D721Med (cell line): ENCODE data around the gene KLHL36.

Source experiments
- DNase-seq: peaks from one replicate; pipeline ENCODE4 v3.0.0; 2011; ENCODE audit warnings: low spot score; ENCODE audit not compliant: insufficient read length
- FAIRE-seq: peaks from 2 replicates; lab custom pipeline; 2011; peaks lifted over from hg19 to GRCh38; lab: Jason Lieb, UNC
- TF ChIP-seq, protein P1 (sequence below): IDR thresholded peaks from 2 replicates; pipeline ENCODE4 v1.5.1; 2012; ENCODE audit warnings: mild to moderate bottlenecking, control low read depth; ENCODE audit not compliant: insufficient read depth; ENCODE audit errors: missing control alignments

Gene KLHL36

GRCh38 chr16:84673203-84673535 is 24.9 kb downstream of the KLHL36 start:
- TF ChIP-seq, protein P1, sequence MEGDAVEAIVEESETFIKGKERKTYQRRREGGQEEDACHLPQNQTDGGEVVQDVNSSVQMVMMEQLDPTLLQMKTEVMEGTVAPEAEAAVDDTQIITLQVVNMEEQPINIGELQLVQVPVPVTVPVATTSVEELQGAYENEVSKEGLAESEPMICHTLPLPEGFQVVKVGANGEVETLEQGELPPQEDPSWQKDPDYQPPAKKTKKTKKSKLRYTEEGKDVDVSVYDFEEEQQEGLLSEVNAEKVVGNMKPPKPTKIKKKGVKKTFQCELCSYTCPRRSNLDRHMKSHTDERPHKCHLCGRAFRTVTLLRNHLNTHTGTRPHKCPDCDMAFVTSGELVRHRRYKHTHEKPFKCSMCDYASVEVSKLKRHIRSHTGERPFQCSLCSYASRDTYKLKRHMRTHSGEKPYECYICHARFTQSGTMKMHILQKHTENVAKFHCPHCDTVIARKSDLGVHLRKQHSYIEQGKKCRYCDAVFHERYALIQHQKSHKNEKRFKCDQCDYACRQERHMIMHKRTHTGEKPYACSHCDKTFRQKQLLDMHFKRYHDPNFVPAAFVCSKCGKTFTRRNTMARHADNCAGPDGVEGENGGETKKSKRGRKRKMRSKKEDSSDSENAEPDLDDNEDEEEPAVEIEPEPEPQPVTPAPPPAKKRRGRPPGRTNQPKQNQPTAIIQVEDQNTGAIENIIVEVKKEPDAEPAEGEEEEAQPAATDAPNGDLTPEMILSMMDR = no peak
- FAIRE-seq (no peak), DNase-seq (no peak)

DNA sequence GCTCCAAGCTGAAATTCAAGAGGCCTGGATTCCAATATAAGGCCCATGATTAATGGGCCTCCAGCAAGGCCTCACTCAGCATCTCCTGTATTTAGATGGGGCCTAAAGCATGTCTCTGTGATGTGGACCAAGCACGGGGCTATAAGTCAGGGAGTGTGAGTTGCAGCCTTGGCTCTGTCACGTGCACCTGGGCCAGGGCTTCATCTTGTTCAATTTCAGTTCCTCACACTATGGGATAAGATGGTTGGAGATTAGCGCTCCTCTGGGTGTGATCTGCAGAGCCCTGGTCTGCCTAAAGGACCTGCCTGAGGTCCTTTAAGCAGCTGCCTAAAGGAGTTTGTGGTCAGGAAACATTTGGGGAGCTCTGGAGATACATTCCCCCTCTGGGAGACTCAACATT is 25.2 kb downstream of the KLHL36 start:
- no peak for FAIRE-seq
- DNase-seq = no peak
- TF ChIP-seq, protein P1 = no peak

DNA sequence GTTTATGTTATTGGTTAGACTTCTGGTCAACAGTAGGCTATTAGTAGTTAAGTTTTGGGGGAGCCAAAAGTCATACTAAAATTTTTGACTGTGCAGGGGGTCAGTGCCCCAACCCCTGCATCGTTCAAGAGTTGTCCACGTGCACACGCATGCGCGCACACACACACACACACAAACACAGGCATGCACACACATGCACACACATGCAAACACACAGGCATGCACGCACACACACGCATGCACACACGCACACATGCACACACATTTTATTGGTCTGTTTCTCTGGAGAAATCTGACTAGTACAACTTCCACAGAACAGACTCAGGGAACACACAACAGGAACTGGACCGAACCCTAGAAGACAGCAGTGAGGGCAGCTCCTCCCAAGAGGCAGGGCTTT is 27.1 kb downstream of the KLHL36 start:
- FAIRE-seq (no peak), DNase-seq (no peak)
- TF ChIP-seq, protein P1 = no peak

GRCh38 chr16:84675884-84676283 is 27.6 kb downstream of the KLHL36 start:
- TF ChIP-seq, protein P1 = no peak
- no peak for FAIRE-seq
- DNase-seq = no peak

DNA sequence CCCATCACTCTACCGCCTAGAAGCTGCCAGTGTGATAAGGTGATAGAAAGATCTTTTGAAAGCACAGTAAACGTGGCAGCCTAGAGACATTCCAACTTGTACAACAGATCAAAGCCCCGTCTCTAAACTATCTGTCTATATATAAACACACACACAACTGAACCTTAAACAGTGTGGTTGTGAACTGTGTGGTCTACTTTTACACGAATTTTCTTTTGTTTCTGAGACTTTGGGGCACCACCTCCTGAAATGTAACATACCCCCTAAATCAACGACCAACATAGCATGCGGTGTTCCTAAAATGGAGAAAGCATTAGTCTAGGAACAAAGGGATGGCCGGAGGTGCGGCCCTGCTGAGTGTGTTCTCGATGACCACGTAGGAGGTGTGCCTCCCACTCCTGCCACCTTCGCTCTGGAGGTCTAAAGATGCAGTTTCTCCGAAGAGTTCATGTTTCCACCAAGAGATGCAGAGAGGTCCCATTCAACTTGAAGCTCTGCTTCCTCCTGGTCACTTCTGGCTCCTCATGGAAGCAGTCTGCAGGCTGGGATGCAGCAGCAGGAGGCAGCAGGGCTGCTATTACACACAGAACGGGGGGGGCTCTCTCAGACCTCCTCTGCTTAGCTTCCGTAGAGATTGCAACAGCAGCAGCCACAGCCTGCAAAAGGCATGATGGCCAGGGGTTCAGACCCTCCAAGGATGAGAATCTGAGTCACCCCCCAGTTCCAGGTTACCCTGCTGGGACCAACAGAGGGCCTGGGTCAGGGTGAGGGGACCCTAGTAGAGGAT is 28.9 kb downstream of the KLHL36 start:
- TF ChIP-seq, protein P1 = no peak
- DNase-seq (no peak), FAIRE-seq (no peak)

GRCh38 chr16:84677849-84678248 is 29.5 kb downstream of the KLHL36 start:
- FAIRE-seq (no peak), DNase-seq (no peak)
- TF ChIP-seq, protein P1 = no peak

GRCh38 chr16:84678541-84678940 is 30.2 kb downstream of the KLHL36 start:
- DNase-seq (no peak), FAIRE-seq (no peak)
- TF ChIP-seq, protein P1 = no peak
